Measurements from ENCODE around the gene CHST15.

DNA sequence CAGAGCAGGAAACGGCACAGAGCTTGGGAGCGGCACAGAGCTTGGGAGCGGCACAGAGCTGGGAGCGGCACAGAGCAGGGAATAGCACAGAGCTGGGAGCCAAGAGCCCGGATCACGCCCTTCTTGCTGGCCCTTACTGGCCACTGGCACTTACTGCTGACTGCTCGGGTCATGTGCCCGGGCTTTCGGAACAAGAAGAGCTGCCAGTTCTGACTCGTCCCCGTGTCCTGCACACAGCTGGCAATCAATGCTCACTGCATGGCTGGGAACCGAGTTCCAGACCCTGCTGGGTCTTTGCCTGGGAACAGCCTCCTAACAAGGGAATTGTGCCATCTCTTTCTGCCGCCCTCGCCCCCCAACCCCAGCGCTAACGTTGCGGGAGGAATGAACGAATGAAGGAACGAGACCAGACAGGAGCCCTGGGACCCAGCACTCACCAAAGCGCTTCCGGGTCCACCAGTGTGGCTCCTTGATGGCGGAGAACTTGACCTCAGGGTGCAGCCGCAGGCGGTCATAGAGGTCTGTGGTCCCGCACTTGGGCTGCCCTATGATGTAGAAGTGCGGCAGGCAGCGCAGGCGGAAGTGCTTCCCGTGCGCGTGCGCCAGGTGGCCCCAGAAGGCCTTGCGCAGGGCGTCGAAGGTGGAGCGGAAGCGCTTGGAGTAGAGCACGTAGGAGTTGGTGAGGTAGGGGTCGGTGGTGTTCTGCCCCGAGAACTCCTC, 49.1 kb downstream of the CHST15 start:
- TF ChIP-seq GATA4 (IDR thresholded peaks at IDR 0.05; ENCODE audit: borderline replicate concordance, low read depth), result no peak
- TF ChIP-seq CBX1 (IDR thresholded peaks at IDR 0.05; ENCODE audit: low read depth), result no peak
- TF ChIP-seq SP140L (CRISPR knock-in tag; IDR thresholded peaks at IDR 0.05; ENCODE audit: borderline replicate concordance), result no peak

Measured in HepG2 (cell line).